ENCODE measurements around the gene UBE3D. TPM values are rescaled to one million over a fixed set of nuclear protein-coding genes. Genes with fewer than 3 reads are reported as not detected.

Gene UBE3D
- total and polyA plus RNA-seq, 2 of the 4 experiments (the other 2 are of a cell fraction): 3.2 to 6.3 TPM

DNA sequence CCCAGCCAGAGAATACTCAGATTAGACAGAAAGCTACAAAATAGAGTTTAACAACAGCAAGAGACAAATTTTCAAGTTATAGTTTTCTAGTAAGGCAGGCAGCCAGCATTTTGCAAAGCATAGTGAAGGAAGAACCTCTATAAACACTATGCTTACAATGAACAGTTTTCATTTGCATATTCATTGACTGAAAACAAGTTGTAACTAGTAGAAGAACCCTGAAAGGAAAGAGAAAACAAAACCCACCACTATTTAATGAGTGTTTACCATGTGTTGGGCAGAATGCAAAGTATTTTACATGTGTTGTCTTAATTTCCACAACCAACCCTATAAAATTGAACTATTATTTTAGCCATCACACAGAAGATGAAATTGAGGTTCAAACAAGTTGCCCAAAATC lies 196.1 kb downstream of the UBE3D start:
- H2BK120ac ChIP-seq (ENCODE audit: low read depth, low read length): no peak overlapping the region
- H3K4me2 ChIP-seq (ENCODE audit: low read depth, low read length): no peak overlapping the region
- ChIA-PET POLR2A (ENCODE audit: unreplicated experiment) (no interaction called here), CTCF (no interaction called here)
- H3K23ac ChIP-seq (ENCODE audit: low read depth, low read length): no peak overlapping the region
- in situ Hi-C loops (cut with MboI; ENCODE audit: low sequenced_read_pairs): no loop called here
- no TSS peak for BruUV-seq (replicated peaks)
- no peak overlapping the region for H2AFZ ChIP-seq (replicated peaks; ENCODE audit: low read length, poor library complexity)
- no peak overlapping the region for H3K27ac ChIP-seq (ENCODE audit: insufficient read depth, low read length)
- H4K5ac ChIP-seq (ENCODE audit: low read depth, low read length): no peak overlapping the region
- DNase-seq: no peak
- no peak overlapping the region for H2BK20ac ChIP-seq (ENCODE audit: low read depth, low read length)
- TF ChIP-seq MXI1 (IDR thresholded peaks at IDR 0.05; ENCODE audit: borderline replicate concordance, low read depth, low read length) (no peak), NFE2L2 (IDR thresholded peaks at IDR 0.05; ENCODE audit: low read depth, low read length) (no peak), CHD1 (IDR thresholded peaks at IDR 0.05; ENCODE audit: low read depth, low read length) (no peak), RCOR1 (IDR thresholded peaks at IDR 0.05; ENCODE audit: insufficient replicate concordance, low read length) (no peak), FOS (IDR thresholded peaks at IDR 0.05; ENCODE audit: low read depth, low read length) (no peak), MAFK (IDR thresholded peaks at IDR 0.05; ENCODE audit: low read depth, low read length) (no peak), POLR2A (IDR thresholded peaks at IDR 0.05; ENCODE audit: low read depth, low read length) (no peak), RAD21 (IDR thresholded peaks at IDR 0.05; ENCODE audit: low read length) (no peak), USF2 (IDR thresholded peaks at IDR 0.05; ENCODE audit: low read depth, low read length) (no peak)
- TF ChIP-seq, protein P1, sequence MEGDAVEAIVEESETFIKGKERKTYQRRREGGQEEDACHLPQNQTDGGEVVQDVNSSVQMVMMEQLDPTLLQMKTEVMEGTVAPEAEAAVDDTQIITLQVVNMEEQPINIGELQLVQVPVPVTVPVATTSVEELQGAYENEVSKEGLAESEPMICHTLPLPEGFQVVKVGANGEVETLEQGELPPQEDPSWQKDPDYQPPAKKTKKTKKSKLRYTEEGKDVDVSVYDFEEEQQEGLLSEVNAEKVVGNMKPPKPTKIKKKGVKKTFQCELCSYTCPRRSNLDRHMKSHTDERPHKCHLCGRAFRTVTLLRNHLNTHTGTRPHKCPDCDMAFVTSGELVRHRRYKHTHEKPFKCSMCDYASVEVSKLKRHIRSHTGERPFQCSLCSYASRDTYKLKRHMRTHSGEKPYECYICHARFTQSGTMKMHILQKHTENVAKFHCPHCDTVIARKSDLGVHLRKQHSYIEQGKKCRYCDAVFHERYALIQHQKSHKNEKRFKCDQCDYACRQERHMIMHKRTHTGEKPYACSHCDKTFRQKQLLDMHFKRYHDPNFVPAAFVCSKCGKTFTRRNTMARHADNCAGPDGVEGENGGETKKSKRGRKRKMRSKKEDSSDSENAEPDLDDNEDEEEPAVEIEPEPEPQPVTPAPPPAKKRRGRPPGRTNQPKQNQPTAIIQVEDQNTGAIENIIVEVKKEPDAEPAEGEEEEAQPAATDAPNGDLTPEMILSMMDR (conservative IDR thresholded peaks at IDR 0.05; ENCODE audit: low read depth, low read length): no peak
- H3K36me3 ChIP-seq (ENCODE audit: control insufficient read depth, insufficient read depth, low read length): no peaks in the 10 kb centered on the region
- no peak overlapping the region for H2AK9ac ChIP-seq (replicated peaks; ENCODE audit: low read depth, low read length, poor library complexity)
- H3K4ac ChIP-seq (ENCODE audit: low read depth, low read length): no peak overlapping the region
- H3K4me3 ChIP-seq (ENCODE audit: insufficient read depth, low read depth, low read length): no peak overlapping the region
- H3K79me1 ChIP-seq (ENCODE audit: low read depth in 1 of 2, low read length in 2 of 2): no peaks in the 10 kb centered on the region
- no peak for ATAC-seq (ENCODE audit: low read depth)
- H3K4me1 ChIP-seq (ENCODE audit: control insufficient read depth, insufficient read depth, low read length): no peaks in the 10 kb centered on the region
- no peaks in the 10 kb centered on the region for H3K27me3 ChIP-seq (ENCODE audit: control insufficient read depth, insufficient read depth, low read length)
- no peak overlapping the region for H2BK15ac ChIP-seq (ENCODE audit: low read depth, low read length)
- H3K9me1 ChIP-seq (ENCODE audit: insufficient read depth, low read length): no peaks in the 10 kb centered on the region
- intact Hi-C loops (cut with micrococcal nuclease): no loop called here
- no peak overlapping the region for H2BK5ac ChIP-seq (ENCODE audit: low read depth, low read length, poor library complexity, severe bottlenecking)
- H4K20me1 ChIP-seq (ENCODE audit: insufficient read depth, low read length): no peaks in the 10 kb centered on the region
- H3K9ac ChIP-seq (ENCODE audit: low read depth, low read length): no peak overlapping the region
- no peak overlapping the region for H3K18ac ChIP-seq (ENCODE audit: low read depth, low read length)
- H3K56ac ChIP-seq (ENCODE audit: extremely low read depth, insufficient read depth, low read length): no peak overlapping the region
- no peak overlapping the region for H4K91ac ChIP-seq (ENCODE audit: insufficient read depth, low read depth, low read length)
- H3K14ac ChIP-seq (replicated peaks; ENCODE audit: low read depth, low read length): no peak overlapping the region
- no peaks in the 10 kb centered on the region for H3K9me3 ChIP-seq (ENCODE audit: control insufficient read depth, insufficient read depth, low read length)
- dilution Hi-C loops (cut with HindIII; ENCODE audit: low sequenced_read_pairs, unreplicated experiment): no loop called here
- no peak overlapping the region for H2AK5ac ChIP-seq (ENCODE audit: low read depth, low read length)
- no peak overlapping the region for H4K8ac ChIP-seq (ENCODE audit: low read depth in 2 of 2, low read length in 2 of 2)

All from IMR-90 (cell line).